ENCODE results near the gene UBXN10. TPM values are rescaled to one million over a fixed set of nuclear protein-coding genes. Genes with fewer than 3 reads are reported as not detected.
A peak's percentile ranks its signal among the peaks of the same experiment; 100 is the strongest.

Gene UBXN10, protein sequence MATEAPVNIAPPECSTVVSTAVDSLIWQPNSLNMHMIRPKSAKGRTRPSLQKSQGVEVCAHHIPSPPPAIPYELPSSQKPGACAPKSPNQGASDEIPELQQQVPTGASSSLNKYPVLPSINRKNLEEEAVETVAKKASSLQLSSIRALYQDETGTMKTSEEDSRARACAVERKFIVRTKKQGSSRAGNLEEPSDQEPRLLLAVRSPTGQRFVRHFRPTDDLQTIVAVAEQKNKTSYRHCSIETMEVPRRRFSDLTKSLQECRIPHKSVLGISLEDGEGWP
- 0.22 TPM for total RNA-seq
- polyA plus RNA-seq (ENCODE audit: insufficient read depth in 1 of 8, insufficient read length in 8 of 8, low replicate concordance in 1 of 8) = under 1 TPM; 0.24 to 0.52 (median 0.31) TPM
- long read RNA-seq, donor 1 = 0 reads
- long read RNA-seq, donor 2 = 0 reads
- long read RNA-seq, donor 3 = 0 reads
- long read RNA-seq, donor 4 = 0 reads
- long read RNA-seq, donor 5 = 0 reads
- long read RNA-seq, donor 6 = 0 reads
- long read RNA-seq, donor 7 = 0 reads
- long read RNA-seq, donor 8 = 0 reads
- long read RNA-seq, donor 9 = 0 reads
- long read RNA-seq, donor 10 = 0 reads
- long read RNA-seq, donor 11 = 0 reads

DNA sequence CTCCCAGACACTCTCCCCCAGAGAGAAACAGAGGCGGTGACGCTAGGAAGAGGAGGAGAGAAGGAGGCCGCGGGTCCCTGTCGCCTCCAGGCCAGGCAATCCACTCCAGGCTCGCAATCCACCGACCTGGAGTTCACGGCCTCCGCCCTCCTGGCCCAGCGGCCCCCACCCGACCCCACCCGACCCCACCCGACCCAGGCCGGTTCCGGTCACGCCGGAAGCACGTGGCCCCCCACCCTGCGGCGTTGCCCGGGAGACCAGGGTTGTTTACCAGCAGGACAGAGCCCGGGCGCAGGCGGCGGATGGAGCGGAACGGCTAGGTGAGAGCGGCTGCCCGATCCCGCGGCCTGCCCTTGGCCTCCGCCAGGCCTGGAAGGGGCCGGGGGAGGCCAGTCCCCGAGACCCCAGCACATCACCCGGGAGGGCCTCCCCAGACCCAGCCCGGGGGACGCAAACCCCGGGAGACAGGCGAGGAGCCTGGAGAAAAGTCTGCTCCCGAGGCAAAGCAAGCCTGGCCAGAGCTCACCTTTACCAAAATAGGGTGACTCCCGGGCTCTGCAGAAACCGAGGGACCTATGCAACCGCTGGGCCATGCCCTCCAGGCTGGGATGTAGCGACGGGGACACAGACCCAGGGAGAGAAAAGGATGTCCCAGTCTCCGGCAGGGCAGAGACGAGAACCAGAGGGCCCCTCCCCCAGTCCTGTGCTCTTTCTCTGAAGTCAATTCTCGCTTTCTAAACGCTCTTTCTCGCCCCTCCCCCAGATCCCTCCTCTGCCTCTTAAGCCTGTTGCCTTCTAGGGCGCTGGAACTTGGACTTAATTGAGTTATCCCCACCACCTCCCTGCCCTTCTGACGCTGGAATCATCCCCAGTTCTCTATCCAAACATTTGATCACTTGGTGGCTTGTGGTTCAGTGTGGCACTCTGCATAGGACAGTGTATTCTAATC, at the start of gene UBXN10, which contains the start of gene PLA2G2C:
TSS of gene UBXN10 (plus strand) at position 263 of the 949 bp plus-strand sequence. CDS start 4,466 bp downstream, outside the sequence.
TSS of gene PLA2G2C (minus strand) at position 685 of the 949 bp plus-strand sequence. CDS start 9,155 bp downstream, outside the sequence.
- Histone ChIP-seq H3K9me3 (replicated peaks; ENCODE audit: control insufficient read depth, low read depth, low read length) (no peaks in the 10 kb centered on the region), H3K4me3 (ENCODE audit: low read length) (peak within 1 kb of the TSS; percentile 42), H3K27me3 (ENCODE audit: control insufficient read depth, insufficient read depth, low read length) (peaks cover 43% of the 10 kb centered on the region), H3K36me3 (ENCODE audit: control insufficient read depth, insufficient read depth, low read length) (no peaks in the 10 kb centered on the region), H3K27ac (ENCODE audit: low read length) (no peak within 1 kb of the TSS), H3K4me1 (ENCODE audit: control insufficient read depth, insufficient read depth, low read length) (peaks cover 16% of the 10 kb centered on the region)
- 1% methylated on average over 44 of the region's 52 CpGs for WGBS (ENCODE audit: insufficient coverage)
- DNase-seq = peak; percentile 46

DNA sequence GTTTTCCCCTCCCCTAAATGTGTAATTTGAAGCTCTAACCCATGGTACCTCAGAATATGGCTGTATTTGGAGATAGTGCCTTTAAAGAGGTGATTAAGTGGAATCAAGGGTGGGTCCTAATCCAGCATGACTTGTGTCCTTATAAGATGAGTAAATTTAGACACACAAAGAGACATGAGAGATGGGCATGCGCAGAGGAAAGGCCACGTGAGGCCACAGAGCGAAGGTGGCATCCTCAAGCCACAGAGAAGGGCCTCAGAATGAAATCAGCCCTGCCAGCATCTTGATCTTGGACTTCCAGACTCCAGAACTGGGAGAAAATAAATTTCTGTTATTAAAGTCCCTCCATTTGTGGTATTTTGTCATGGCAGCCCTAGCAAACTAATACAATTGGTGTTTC, 49.6 kb upstream of the UBXN10 start:
- H3K4me1 ChIP-seq (ENCODE audit: control insufficient read depth, insufficient read depth, low read length) = no peaks in the 10 kb centered on the region
- no peaks in the 10 kb centered on the region for H3K36me3 ChIP-seq (ENCODE audit: control insufficient read depth, insufficient read depth, low read length)
- H3K27me3 ChIP-seq (ENCODE audit: control insufficient read depth, insufficient read depth, low read length) = no peaks in the 10 kb centered on the region
- no peaks in the 10 kb centered on the region for H3K9me3 ChIP-seq (replicated peaks; ENCODE audit: control insufficient read depth, low read depth, low read length)
- 100% methylated on average over 1 of the region's 3 CpGs for WGBS (ENCODE audit: insufficient coverage)
- H3K27ac ChIP-seq (ENCODE audit: low read length) = no peak overlapping the region
- no peak for DNase-seq
- no peak overlapping the region for H3K4me3 ChIP-seq (ENCODE audit: low read length)

DNA sequence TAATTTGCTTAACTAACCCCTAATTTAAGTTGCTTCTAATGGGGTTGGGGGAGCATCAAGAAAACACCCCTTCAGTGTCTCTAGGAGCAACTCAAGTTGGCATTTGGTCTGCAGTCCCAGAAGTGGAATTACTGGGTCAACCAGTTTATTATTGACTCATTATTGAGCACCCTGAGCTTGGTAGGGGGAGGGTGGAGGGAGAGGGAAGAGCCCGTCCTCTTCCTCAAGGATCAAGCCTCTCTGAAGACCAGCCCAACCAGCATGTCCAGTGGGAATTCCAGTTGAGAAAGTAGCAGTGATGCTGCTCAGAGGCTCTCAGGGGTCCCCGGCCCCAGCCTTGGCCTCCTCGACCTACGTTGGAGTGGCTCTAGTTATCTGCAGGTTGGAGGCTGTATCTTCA, 48.8 kb upstream of the UBXN10 start:
- Histone ChIP-seq H3K9me3 (replicated peaks; ENCODE audit: control insufficient read depth, low read depth, low read length) (no peaks in the 10 kb centered on the region), H3K27me3 (ENCODE audit: control insufficient read depth, insufficient read depth, low read length) (peaks cover 2% of the 10 kb centered on the region), H3K36me3 (ENCODE audit: control insufficient read depth, insufficient read depth, low read length) (no peaks in the 10 kb centered on the region), H3K4me3 (ENCODE audit: low read length) (no peak overlapping the region), H3K27ac (ENCODE audit: low read length) (no peak overlapping the region), H3K4me1 (ENCODE audit: control insufficient read depth, insufficient read depth, low read length) (no peaks in the 10 kb centered on the region)
- WGBS (ENCODE audit: insufficient coverage) = 93% methylated on average over 3 of the region's 4 CpGs
- no peak for DNase-seq

DNA sequence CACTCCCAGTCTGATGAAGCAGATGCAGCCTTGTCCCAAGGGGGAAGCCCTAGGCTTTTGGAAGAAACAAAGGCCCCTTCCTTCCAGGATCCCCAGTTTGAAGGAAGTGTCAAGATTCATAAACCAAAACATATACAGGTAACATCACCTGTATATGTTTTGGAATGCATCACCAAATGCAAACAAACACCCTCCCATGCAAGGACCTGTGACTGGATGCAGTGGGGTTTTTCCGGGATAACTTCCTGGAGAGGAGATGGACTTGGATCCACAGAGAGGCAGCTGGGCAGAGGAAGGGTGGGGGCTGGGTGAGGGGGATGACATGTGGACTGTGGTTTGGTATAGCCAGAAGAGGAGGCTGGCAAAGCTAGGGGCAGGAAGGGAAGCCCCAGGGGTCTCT, 48.3 kb upstream of the UBXN10 start:
- no peak overlapping the region for H3K4me3 ChIP-seq (ENCODE audit: low read length)
- DNase-seq = no peak
- H3K9me3 ChIP-seq (replicated peaks; ENCODE audit: control insufficient read depth, low read depth, low read length) = no peaks in the 10 kb centered on the region
- WGBS (ENCODE audit: insufficient coverage) = 78% methylated on average over 1 of the region's 1 CpG
- H3K27me3 ChIP-seq (ENCODE audit: control insufficient read depth, insufficient read depth, low read length) = peaks cover 2% of the 10 kb centered on the region
- no peaks in the 10 kb centered on the region for H3K36me3 ChIP-seq (ENCODE audit: control insufficient read depth, insufficient read depth, low read length)
- no peaks in the 10 kb centered on the region for H3K4me1 ChIP-seq (ENCODE audit: control insufficient read depth, insufficient read depth, low read length)
- no peak overlapping the region for H3K27ac ChIP-seq (ENCODE audit: low read length)

DNA sequence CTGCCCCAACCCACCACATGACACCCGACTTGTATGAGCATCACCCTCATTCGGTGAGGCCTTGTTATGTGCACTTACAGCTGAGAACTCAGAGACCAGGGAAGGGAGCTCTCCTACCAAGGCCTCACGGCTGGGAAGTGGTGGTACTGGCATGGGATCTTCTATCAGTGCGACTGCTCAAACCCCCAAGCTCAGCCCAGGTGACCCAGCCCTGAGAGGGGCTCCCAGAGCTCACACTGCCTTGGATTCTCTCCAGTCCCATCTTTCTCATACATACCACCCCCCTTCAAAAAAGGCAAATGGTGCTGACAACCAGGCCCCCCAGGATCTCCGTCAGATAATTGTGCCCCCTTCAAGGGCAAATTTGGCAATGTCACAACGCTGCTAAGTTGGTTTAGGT, 47.5 kb upstream of the UBXN10 start:
- Histone ChIP-seq H3K4me1 (ENCODE audit: control insufficient read depth, insufficient read depth, low read length) (no peaks in the 10 kb centered on the region), H3K9me3 (replicated peaks; ENCODE audit: control insufficient read depth, low read depth, low read length) (no peaks in the 10 kb centered on the region), H3K27ac (ENCODE audit: low read length) (no peak overlapping the region), H3K4me3 (ENCODE audit: low read length) (no peak overlapping the region), H3K36me3 (ENCODE audit: control insufficient read depth, insufficient read depth, low read length) (no peaks in the 10 kb centered on the region), H3K27me3 (ENCODE audit: control insufficient read depth, insufficient read depth, low read length) (peaks cover 2% of the 10 kb centered on the region)
- DNase-seq = no peak
- WGBS (ENCODE audit: insufficient coverage) = 100% methylated on average over 4 of the region's 6 CpGs

DNA sequence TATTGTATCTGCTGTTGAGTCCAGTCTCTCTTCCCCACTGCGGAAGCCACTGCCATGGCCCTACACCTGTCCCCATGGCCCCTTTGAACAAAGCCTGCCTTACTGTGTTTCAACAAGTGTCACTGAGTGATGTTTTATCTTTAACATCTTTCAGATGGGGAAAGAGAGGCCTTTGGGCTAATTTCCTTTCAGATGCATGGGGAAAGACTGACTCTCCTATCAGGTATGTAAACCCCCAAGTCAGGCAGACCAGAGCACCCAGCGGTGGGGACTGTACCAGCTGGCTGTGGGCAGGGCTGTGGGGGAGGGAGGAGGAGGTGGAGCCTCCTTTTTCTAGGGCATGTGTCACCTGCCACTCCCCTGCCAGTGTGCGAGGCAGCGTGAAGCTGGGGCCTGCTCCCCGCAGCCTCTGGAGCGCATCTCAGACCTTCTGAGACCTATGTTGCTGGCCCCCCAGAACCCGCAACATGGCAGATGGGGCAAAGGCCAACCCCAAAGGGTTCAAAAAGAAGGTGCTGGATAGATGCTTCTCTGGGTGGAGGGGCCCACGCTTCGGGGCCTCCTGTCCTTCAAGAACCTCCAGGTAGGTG, 46.8 kb upstream of the UBXN10 start, which contains the start of gene PLA2G2F:
TSS of gene PLA2G2F (plus strand) at position 363 of the 590 bp plus-strand sequence. CDS start at position 468, 105 bp downstream.
- no peak for DNase-seq
- Histone ChIP-seq H3K9me3 (replicated peaks; ENCODE audit: control insufficient read depth, low read depth, low read length) (no peaks in the 10 kb centered on the region), H3K36me3 (ENCODE audit: control insufficient read depth, insufficient read depth, low read length) (no peaks in the 10 kb centered on the region), H3K4me1 (ENCODE audit: control insufficient read depth, insufficient read depth, low read length) (no peaks in the 10 kb centered on the region), H3K4me3 (ENCODE audit: low read length) (no peak within 1 kb of the TSS), H3K27ac (ENCODE audit: low read length) (no peak within 1 kb of the TSS), H3K27me3 (ENCODE audit: control insufficient read depth, insufficient read depth, low read length) (peaks cover 2% of the 10 kb centered on the region)
- 97% methylated on average over 7 of the region's 9 CpGs for WGBS (ENCODE audit: insufficient coverage)

DNA sequence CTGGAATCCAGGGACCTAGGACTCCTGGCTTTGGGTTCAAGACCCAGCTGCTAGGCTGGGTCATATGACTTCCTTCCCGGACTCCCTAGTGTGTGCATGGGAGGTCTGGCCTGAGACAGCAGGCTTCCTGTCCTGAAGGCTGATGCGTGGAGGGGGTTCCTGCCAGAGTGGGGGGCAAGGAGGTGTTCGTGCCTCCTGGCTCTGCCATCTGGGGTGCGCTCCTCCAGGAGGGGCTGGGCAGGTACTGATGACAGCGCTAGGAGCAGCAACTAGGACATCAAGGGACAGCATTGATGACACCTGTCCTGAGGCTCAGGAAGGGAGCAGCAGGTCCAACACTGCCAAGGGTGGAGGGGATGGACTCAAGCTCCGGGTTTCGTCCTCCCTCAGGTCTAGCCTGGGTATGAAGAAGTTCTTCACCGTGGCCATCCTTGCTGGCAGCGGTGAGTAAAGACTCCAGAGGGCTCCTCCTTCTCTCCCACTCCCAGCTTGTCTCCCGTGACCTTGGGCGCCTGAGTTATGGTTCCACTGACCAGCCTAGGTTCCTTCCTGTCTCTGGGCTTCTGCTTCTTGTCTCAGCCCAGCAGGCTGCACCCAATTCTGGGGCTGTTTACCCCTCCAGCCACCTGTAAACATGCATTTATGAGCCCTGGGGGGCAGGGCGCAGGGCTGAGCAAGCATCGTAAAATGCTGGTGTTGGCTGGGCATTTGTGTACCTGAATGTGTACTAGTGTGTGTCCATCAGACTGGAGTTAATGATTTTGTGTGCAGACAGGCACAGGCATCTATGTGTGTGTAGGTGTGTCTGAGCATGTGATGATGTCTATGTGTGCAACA, 45.9 kb upstream of the UBXN10 start:
- Histone ChIP-seq H3K27me3 (ENCODE audit: control insufficient read depth, insufficient read depth, low read length) (peaks cover 2% of the 10 kb centered on the region), H3K27ac (ENCODE audit: low read length) (no peak overlapping the region), H3K4me1 (ENCODE audit: control insufficient read depth, insufficient read depth, low read length) (no peaks in the 10 kb centered on the region), H3K36me3 (ENCODE audit: control insufficient read depth, insufficient read depth, low read length) (no peaks in the 10 kb centered on the region), H3K9me3 (replicated peaks; ENCODE audit: control insufficient read depth, low read depth, low read length) (no peaks in the 10 kb centered on the region), H3K4me3 (ENCODE audit: low read length) (no peak overlapping the region)
- 71% methylated on average over 13 of the region's 13 CpGs for WGBS (ENCODE audit: insufficient coverage)
- no peak for DNase-seq

DNA sequence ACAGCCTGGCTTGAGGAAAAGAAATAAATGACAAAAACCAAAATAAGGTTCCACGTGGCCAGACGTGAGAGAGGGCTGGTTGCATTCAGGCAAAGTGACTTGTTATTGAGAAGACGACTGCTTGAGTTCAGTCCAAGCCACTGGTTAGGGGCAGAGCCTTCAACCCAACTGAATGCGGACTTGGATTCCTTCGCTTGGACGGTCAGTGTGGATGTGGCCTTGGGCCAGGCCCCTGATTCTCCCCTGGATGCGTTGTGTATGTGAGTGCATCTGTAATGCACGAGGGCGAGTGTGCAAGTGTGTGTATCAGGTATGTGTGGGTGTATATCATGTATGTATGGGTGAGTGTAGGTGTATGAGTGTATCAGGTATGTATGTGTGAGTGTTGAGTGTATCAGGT, 44.9 kb upstream of the UBXN10 start:
- Histone ChIP-seq H3K27me3 (ENCODE audit: control insufficient read depth, insufficient read depth, low read length) (peaks cover 2% of the 10 kb centered on the region), H3K9me3 (replicated peaks; ENCODE audit: control insufficient read depth, low read depth, low read length) (no peaks in the 10 kb centered on the region), H3K27ac (ENCODE audit: low read length) (no peak overlapping the region), H3K4me3 (ENCODE audit: low read length) (no peak overlapping the region), H3K36me3 (ENCODE audit: control insufficient read depth, insufficient read depth, low read length) (no peaks in the 10 kb centered on the region), H3K4me1 (ENCODE audit: control insufficient read depth, insufficient read depth, low read length) (no peaks in the 10 kb centered on the region)
- WGBS (ENCODE audit: insufficient coverage) = 75% methylated on average over 9 of the region's 9 CpGs
- no peak for DNase-seq

DNA sequence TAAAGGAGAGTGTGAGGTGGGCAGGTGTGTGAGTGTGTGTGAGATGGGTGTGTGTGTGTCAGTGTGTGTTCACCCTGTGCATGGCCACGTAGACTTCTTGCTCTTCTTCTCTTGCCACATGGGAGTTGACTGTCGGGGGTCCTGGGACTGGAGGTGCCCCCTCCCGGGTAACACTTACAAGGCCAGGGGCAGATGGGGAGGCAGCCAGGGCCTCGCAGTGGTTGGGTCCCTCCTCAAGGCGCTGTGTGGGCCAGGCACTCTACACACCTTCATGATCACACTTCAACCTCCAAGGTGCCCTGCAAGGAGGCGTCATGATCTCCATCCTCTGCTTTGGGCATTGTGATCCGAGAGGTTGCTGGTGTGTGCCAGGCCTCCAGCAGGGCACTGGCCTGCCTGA, 44.4 kb upstream of the UBXN10 start:
- Histone ChIP-seq H3K36me3 (ENCODE audit: control insufficient read depth, insufficient read depth, low read length) (no peaks in the 10 kb centered on the region), H3K4me1 (ENCODE audit: control insufficient read depth, insufficient read depth, low read length) (no peaks in the 10 kb centered on the region), H3K27me3 (ENCODE audit: control insufficient read depth, insufficient read depth, low read length) (peaks cover 2% of the 10 kb centered on the region), H3K9me3 (replicated peaks; ENCODE audit: control insufficient read depth, low read depth, low read length) (no peaks in the 10 kb centered on the region), H3K4me3 (ENCODE audit: low read length) (no peak overlapping the region), H3K27ac (ENCODE audit: low read length) (no peak overlapping the region)
- DNase-seq = no peak
- WGBS (ENCODE audit: insufficient coverage) = 92% methylated on average over 4 of the region's 7 CpGs
